HL-60/S4 treated with retinoic acid at 250 ng/mL for 4 days and 3 days (cell line): ENCODE data around the gene ATP8A2.

ENCODE experiments used
- in situ Hi-C: fragments of 300-500 bp; cut with MboI; formaldehyde crosslinking; loops from 2 replicates; pipeline ENCODE4 v1.7.0; 2022; ENCODE audit warnings: low sequenced_read_pairs

ATP8A2 gene

GRCh38 chr13:26021956-26022355 is 650.2 kb downstream of the ATP8A2 start:
- in situ Hi-C loops, result no loop called here

DNA sequence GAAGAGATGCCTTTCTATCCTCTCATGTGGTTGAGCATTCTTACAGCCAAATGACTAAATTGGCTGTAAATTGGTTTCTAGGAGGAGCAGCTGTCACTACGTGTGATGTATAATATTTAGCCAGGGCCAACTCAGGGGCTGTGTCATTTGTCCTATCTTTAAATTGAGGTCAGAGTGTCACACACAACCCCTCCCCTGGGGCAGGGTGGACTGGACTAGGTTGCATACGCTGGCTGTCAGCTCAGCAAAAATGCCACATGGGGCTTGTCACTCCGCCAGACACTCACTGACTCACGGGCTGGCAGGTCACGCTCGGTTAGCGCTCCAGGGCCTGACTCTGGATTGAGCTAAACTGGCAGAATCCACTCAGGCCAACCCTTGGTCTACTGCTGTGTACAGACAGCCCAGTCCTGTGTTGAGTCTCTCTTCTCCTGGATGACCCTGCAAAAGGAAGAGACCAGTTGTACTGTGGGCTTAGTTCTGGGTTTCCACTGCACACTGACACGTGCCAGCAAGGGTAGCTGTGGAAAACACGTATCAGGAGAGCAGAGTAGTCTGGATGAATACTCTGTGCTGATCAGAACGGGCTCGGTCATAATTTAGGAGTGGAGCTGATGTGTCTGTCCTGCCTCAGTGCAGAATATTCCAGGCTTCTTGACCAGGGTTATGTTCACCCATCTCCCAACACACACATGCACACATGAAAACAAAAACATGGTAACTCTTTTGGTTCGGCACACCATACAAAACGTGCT is 650.9 kb downstream of the ATP8A2 start:
- in situ Hi-C loops, result no loop called here

GRCh38 chr13:26024558-26024957 is 652.8 kb downstream of the ATP8A2 start:
- in situ Hi-C loops, result no loop called here

GRCh38 chr13:26025196-26025595 is 653.4 kb downstream of the ATP8A2 start:
- in situ Hi-C loops, result no loop called here

GRCh38 chr13:26025771-26026170 is 654.0 kb downstream of the ATP8A2 start:
- in situ Hi-C loops, result no loop called here

DNA sequence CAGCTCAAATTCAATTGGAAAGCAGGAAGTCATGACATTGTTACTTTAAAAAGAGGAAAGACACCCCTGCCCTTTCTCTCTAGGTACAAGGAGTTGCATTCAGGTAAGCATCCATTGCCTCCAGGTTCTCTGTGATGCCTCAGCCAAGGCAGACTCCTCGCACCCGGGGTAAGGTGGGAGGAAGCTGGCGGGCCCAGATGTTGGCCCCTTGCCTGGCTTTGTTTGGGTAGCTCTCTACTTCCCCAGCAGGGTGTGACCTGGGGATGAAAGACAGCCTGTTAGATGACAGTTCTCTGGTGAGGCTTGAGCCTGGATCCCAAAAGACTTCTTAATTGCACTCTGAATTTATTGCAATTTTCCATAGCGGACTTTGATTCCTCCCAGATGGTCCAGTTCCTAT is 654.4 kb downstream of the ATP8A2 start:
- in situ Hi-C loops, result no loop called here

DNA sequence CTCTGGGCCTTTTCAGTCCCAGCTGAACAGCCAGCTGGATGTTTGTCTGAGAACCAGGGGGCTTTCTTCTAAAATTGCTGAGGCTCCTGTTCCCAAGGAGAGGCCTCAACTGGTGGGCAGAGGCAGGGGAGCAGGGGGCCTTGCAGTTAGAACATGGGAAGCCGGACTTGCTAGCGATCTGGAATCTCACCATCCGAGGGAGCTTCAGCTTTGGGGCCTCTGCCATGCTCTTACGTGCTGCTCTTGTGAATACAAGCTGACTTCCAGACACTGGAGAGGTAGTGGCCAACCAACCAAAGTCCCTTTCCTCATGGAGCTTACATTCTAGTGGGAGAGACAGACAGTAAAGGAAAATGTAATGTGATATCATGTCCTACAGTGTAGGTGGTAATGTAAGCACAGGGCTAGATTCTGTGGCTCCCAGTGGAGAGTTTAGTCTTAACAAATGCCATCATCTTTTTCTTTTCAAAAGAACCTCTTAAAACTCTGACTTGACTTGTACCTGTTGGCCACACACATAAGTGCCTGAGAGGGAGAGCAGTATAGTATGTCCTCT is 657.9 kb downstream of the ATP8A2 start:
- in situ Hi-C loops, result no loop called here

GRCh38 chr13:26030331-26030730 is 658.6 kb downstream of the ATP8A2 start:
- in situ Hi-C loops, result no loop called here

DNA sequence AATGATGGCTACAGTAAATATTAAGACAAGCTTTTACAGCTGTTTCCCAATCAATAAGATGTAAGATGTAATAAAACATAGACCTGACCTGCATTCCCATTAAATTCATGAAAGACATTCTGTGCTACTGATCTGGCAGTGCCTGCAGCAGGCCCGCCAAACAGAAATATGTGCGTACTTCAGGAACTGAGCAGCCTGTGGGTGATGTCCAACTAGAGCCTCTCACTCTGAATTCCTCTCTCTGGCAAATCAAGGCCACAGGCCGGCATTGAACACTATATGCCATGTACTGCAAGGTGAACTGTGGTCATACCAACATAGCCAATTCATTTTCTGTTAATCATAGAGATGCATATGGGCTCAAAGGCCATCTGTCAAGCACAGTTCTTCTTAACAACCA is 662.2 kb downstream of the ATP8A2 start:
- in situ Hi-C loops, result no loop called here

- in situ Hi-C loops, result no loop called here
These were observed 664.6 kb downstream of the ATP8A2 start for GRCh38 chr13:26036383-26036782.

DNA sequence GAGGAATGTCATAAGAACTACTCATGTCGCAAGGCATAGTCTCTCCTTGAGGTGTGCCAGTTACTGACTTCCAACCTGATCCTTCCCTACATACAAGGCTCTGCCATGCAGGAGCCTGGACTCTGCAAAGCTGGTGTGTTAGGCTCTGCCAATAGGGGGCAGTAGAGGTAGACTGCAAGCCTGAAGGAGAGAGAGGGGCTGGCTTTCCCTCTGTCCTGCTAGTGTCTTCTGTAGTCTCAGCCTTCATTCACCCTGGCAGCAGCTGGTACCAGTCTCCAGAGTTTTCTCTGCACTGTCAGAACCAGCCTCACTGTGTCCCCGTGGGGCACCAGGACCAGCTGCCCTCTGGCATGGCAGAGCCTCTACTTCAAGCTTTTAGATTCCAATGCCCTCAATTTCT is 665.5 kb downstream of the ATP8A2 start:
- in situ Hi-C loops, result no loop called here

DNA sequence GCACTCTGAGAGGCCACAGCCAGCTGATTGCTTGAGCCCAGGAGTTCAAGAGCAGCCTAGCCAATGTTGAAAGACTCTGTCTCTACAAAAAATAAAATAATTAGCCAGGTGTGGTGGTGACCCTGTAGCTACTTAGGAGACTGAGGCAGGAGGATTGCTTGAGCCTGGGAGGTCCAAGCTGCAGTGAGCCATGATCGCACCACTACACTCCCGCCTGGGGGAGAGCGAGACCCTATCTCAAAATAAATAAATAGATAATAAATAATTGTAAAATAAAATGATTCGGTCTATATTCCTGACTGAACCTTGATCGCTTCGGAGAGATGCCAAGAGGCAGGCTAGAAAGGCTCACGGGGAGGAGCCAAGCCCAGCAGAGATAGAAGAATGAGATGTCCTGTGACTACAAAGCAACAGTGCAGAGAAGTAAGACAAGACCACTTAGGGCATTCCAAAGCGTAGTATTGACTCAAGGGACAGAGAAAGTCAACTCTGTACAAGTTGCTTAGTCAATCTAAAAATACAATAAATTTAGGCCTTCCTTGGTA is 667.2 kb downstream of the ATP8A2 start:
- in situ Hi-C loops, result no loop called here

GRCh38 chr13:26041444-26041843 is 669.7 kb downstream of the ATP8A2 start:
- in situ Hi-C loops, result no loop called here

GRCh38 chr13:26042785-26043184 is 671.0 kb downstream of the ATP8A2 start:
- in situ Hi-C loops, result no loop called here

- in situ Hi-C loops, result no loop called here
These were observed 673.4 kb downstream of the ATP8A2 start for GRCh38 chr13:26045142-26045541.

DNA sequence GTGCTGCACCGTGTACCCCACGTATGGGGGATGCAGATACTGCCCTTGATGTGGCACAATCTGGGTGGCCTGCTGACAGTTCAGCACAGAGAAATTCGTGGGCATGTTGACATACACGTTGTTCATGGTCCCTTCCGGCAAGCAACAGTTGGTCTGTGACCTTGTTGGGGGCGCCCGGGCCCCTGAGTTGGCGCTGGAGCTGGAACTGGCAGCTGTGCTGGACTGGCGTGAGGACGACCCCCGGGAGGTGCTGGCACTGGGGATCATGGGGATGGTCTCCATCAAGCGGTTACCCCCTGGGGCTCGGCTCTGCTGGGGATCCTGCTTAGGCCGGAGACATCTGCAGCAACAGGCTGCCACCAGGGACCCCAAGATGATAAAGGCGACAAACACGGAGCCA is 674.9 kb downstream of the ATP8A2 start:
- in situ Hi-C loops, result no loop called here

- in situ Hi-C loops, result no loop called here
These were observed 675.3 kb downstream of the ATP8A2 start for GRCh38 chr13:26047040-26047439.

DNA sequence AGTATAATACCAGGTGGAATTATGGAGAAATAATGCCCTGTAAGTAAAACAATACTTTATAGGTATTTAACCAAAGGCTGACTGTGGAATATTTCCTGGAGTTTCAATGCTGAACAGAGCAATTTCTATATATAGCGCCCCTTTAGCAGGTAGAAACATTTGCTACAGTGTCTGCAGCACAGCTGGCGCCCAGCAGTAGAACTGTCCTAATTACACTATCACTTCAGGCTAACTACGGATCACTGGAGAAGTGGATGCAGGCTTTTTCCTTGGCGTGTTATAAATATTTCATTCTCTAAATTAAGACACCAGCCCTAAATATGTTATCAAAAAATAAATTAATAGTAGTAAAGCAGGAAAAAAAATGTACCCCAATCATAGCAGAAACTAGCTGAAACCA is 677.0 kb downstream of the ATP8A2 start:
- in situ Hi-C loops, result no loop called here

- in situ Hi-C loops, result no loop called here
These were observed 678.9 kb downstream of the ATP8A2 start for GRCh38 chr13:26050568-26051230.

GRCh38 chr13:26051231-26051656 is 679.5 kb downstream of the ATP8A2 start:
- in situ Hi-C loops, result no loop called here

DNA sequence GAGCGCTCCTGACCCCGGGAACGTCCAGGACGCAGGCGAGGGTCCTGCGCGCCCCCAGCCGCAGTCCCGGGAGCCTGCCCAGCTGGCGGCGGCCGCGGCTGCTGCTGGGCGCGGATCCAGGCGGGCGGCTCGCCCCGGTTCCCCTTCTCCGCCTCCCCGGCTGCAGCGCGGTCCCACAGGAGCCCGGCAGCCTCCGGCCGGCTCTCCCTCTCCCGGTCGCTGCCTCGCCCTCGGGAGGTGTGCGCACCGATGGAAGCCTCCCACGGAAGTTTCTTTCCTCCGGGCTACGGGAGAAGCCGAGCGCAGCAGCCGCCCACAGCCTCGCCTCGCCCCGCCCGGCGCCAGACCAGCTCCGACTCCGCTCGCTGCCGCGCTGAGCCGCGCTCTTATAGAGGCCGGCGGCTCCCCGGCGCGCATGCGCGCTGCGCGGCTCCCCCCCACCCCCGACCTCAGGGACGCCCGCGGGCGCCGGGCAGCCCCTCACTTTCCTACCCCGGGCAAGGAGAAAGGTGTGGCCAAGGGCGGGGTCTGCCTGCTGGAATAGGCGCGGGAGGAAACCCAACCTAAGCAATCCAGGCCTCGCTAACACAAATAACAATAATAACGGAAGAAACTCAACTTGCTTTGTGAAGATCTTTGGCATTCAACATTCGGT is 680.0 kb downstream of the ATP8A2 start, which contains the start of gene SHISA2:
SHISA2 (minus strand) TSS at position 360 of the 655 bp plus-strand sequence. CDS start 1,041 bp downstream, outside the sequence.
- in situ Hi-C loops, result no loop called here
